Measurements from ENCODE around the gene MEIS2.

The MEIS2 gene

DNA sequence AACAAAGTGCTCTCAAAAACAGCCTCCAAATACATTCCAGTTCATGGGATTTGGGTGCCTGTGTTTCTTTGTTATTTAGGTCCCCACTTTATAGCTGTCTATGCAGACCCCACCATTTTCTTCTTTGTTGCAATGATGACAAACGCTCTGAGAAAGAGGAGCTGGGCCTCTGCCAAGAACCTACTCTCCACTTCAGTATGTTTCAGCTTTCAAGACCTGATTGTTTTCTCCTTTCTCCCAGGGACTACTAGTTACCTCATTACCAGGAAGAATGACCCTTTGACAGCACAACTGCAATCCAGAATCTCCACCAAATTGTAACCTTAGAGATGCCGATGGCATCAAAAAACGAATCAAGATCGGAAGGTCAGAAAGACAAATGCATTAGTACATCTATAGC, 236.8 kb downstream of the MEIS2 start:
- DNase-seq, result no peak

DNA sequence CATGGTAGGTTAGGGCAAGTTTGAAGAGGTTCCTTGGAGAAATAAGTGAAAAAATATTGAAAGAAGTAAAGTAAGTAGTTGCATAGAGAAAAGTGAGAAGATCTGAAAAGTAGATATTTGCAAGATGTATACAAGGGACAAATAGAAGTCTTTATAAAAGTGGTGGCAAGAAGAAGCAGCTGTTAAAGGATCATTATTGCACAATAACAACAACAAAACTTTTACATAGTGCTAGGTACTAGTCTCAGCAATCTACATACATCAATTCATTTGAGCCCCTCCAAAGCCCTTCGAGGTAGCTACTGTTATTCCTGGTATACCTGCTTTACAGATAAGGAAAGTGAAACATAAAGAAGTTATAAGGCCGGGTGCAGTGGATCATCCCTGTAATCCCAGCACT, 239.6 kb downstream of the MEIS2 start:
- DNase-seq, result no peak

DNA sequence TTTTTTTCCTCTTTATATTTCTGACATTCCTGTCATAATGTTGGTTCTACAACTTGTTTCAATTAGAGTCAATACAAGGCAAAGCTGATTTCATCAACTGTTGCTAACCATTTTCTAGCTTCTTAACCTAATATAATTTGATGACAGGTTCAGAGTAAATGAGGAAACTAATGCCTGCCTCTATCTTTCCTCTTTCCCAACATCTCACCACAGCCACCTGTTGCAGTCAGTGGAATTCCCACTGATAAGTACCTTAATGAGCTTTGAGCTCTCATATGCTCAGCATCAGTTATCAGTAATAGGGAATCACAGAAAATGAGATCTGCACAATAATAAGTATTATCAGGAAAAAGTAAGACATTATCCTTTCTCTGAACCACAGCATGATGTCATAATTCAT, 241.9 kb downstream of the MEIS2 start:
- DNase-seq, result no peak

DNA sequence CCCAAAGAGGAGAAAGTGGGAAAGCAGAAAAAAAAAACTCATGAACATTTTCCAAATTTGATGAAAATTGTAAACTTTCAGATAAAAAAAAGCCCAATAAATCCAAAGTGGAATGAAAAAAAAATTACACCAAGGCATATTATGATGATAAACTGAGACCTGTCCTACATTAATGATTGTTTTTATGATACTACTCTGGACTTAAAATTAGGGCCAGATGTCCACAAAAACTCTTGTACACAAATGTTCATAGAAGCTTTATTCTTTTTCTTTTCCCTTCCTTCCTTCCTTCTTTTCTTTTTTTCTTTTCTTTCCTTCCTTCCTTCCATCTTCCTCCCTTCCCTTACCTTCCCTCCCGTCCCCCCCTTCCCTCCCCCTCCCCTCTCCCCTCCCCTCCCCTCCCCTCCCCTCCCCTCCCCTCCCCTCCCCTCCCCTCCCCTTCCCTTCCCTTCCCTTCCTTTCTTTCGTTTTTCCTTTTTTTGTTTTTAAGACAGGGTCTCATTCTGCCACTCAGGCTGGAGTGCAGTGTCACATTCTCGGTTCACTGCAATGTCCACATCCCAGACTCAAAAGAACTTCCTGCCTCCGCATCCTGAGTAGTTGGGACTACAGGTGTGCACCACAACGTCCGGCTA, 243.9 kb downstream of the MEIS2 start:
- DNase-seq, result no peak

DNA sequence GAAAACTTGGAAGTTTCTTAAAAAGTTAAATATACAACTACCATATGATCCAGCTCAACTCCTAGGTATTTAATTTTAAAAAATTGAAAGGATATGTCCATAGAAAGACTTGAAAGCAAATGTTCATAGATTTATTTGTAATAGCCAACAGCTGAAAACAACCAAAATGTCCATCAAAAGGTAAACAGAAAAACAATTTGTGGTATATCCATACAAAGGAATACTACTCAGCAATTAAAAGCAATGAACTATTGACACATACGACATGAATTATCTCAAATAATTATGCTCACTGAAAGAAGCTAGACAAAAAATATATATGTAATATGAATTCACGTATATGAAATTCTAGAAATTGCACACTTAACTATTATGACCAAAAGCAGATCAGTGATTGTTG, 249.5 kb downstream of the MEIS2 start:
- DNase-seq, result no peak

DNA sequence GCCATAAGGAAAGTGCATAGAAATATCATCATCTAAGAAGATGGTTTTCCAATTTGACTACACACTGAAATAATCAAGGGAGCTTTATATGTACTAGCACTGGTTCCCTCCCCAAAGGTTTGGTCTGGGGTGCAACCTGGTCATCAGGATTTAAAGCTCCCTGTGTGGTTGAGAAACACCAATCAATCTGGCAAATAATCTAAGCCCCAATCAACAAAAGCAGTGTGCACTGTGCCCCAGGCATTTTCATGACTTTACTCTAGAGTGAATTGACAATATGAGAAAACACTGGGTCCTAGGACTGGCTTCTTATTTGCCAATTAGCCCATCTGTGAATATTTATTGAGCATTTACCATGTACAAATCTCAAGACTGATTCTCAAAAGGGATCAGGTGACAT, 255.1 kb downstream of the MEIS2 start:
- DNase-seq, result no peak

DNA sequence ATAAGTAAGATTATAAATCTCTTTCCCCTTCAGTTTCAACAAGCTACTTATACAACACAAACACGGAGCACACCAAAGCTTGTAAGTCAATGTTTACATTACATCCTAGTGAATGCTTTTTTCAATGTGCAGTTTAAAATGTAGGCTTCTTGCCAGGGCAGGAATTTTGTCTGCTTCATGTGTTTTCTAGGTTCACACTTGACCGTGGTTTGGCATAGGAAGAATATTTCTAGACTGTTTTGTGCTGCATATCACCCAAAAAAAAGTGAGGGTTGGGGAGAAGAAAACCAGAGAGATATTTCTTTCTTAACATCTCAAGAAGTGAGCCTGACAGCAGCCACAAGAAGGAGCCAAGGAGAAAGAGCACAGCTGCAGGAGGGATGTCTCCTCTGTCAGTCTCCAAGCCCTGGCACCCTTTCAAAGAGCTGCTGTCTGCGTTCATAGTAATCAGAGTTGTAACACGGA, 255.8 kb downstream of the MEIS2 start:
- DNase-seq, result peak; percentile 38

DNA sequence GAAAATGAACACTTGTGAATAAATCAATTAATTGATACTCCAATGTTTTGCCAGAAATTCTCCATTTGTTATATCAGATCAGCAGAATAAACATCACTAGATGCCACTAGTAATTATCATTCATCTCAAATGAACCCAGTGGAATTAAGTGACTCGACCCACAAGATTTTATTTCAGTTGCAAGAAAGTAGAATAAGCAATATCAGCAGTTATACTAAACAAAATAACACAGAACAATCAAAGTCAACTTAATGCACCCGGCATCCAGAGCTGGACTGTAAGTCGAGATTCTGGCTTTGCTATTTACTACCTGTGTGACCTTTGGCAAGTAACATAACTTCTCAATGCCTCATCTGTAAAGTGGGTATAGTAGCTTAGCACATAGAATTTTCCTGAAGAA, 256.5 kb downstream of the MEIS2 start:
- DNase-seq, result no peak

DNA sequence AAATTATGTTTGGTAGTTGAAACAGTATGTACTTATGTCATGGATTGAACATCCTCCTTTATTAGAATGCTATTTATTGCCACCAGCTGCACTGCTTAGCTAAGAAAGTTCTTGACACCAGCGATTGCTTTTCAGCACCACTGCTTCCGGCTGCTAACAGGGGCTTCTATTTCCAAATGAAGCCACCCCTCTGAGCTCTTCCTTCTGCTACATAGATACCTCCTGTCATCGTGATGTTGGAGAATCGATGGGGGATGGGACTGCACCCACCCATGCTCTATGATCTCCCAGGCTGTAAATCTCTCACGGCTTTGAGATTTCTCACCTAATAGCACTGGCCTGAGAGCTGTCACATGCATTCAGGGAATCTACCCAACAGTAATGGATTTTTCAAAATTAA, 259.2 kb downstream of the MEIS2 start:
- DNase-seq, result no peak

Measured in NCI-H1092 treated with DMSO at 0.1 percent for 48 hours (cell line).